Fibroblast of peridontal ligament (primary cell): ENCODE data around the gene CASP2.

Source experiments
- DNase-seq: peaks from one replicate; pipeline ENCODE4 v3.0.0-alpha.2; 2010; ENCODE audit errors: extremely low read depth

The CASP2 gene

DNA sequence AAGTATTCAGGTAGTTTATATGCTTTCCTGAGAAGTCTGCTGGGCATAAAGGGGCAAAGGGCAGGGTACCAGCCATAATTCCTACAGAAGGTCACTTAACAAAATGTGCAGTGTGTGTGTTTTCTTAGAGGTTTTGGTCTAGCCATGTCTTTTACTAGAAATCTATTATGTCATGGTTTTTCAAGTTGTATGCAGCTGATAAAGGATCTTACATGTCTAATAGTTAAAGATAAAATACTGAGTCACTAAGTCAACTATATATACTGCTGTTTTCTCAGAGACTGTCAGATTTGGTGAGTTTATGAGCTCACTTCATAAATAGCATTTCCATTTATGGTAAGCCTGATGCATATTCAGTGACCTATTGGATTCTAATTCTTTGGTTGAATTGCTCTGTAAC lies 7.7 kb downstream of the CASP2 start:
- DNase-seq: no peak

GRCh38 chr7:143296686-143297085 lies 8.5 kb downstream of the CASP2 start:
- DNase-seq: no peak

GRCh38 chr7:143299346-143299745 lies 11.2 kb downstream of the CASP2 start:
- no peak for DNase-seq

DNA sequence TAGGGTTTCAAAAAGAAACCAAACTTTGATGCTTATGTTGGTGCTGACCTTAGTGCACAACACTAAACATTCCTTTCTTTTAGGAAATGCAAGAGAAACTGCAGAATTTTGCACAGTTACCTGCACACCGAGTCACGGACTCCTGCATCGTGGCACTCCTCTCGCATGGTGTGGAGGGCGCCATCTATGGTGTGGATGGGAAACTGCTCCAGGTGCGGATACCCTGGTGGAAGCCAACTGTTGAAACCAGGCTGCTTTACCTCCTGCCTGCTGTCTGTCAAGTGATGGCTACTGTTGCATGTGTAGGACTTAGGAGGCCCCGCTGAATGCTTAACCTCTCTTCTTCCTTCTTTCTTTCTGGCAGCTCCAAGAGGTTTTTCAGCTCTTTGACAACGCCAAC lies 11.7 kb downstream of the CASP2 start:
- no peak for DNase-seq

- DNase-seq: no peak
Observed at GRCh38 chr7:143300959-143301935, 13.1 kb downstream of the CASP2 start.

GRCh38 chr7:143303733-143304132 lies 15.6 kb downstream of the CASP2 start:
- no peak for DNase-seq

GRCh38 chr7:143304938-143305337 lies 16.8 kb downstream of the CASP2 start:
- no peak for DNase-seq

DNA sequence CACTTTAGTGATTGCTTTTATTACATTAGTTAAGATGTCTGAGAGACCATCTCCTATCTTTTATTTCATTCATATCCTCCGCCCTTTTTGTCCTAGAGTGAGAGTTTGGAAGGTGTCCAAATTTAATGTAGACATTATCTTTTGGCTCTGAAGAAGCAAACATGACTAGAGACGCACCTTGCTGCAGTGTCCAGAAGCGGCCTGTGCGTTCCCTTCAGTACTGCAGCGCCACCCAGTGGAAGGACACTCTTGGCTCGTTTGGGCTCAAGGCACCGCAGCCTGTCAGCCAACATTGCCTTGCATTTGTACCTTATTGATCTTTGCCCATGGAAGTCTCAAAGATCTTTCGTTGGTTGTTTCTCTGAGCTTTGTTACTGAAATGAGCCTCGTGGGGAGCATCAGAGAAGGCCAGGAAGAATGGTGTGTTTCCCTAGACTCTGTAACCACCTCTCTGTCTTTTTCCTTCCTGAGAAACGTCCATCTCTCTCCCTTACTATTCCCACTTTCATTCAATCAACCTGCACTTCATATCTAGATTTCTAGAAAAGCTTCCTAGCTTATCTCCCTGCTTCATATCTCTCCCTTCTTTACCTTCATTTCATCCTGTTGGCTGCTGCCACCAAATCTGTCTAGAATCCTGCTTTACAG lies 17.4 kb downstream of the CASP2 start:
- DNase-seq: peak; percentile 46

- no peak for DNase-seq
Observed at GRCh38 chr7:143308632-143309031, 20.5 kb downstream of the CASP2 start.

GRCh38 chr7:143314127-143314526 lies 26.0 kb downstream of the CASP2 start:
- DNase-seq: no peak

DNA sequence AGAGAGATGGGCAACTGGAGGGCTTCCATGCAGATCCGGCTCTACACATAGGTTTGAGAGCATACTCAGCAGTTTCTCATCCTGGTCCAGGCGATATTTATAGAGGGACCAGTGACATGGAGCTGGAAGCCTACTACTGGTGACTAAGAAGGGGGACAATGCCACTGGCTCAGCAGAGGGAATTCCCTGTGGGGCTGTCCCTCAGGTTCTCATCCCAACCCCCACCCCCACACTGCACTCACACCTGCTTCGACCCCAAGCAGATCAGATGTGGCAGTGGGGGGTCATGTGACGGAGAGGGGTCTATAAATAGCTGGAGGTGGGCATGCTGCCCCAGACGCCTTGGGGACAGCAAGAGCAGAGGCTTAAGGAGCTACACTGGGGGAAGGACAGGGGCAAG lies 27.6 kb downstream of the CASP2 start, which contains the start of gene CLCN1:
TSS of gene CLCN1 (plus strand) at position 336 of the 400 bp plus-strand sequence. CDS start 102 bp downstream, outside the sequence.
- no peak for DNase-seq

DNA sequence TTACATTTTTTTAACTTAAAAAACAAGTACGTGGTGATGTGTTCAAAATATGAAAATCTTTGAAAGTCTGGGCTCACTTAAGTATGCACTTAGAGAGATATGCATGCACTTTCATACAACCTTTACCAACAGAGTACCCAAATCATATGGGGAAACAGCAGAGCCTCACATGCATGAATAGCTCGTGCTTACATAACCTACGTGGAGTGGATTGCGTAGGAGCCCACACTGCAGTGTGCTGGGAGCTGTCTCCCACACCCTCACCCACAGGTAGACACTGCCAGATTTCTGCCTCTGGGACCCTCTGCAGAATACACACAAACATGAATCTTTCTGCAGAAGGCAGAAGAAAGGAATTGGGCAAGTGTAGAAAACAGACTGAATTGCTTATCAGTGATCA lies 28.3 kb downstream of the CASP2 start:
- no peak for DNase-seq

DNA sequence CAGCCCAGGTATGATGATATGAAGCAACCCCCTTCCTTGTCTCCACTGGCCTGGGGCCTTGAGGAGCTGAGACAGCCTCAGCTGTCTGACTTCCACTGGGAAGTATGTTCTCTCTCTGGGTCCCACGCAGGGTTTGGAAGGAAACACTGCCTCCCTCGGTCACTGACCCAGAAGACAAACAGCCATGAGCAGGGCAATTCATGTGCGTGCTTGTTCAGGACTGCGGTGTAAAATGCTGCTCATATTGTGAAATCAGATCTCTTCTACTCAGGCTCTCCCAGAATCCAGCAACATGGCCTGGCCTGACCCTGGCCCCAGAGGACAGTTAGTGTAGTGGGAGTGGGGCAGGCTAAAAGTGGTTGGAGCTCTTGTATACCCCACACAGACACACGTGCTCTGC lies 30.5 kb downstream of the CASP2 start:
- DNase-seq: peak; percentile 92

GRCh38 chr7:143320620-143321019 lies 32.5 kb downstream of the CASP2 start:
- DNase-seq: no peak

DNA sequence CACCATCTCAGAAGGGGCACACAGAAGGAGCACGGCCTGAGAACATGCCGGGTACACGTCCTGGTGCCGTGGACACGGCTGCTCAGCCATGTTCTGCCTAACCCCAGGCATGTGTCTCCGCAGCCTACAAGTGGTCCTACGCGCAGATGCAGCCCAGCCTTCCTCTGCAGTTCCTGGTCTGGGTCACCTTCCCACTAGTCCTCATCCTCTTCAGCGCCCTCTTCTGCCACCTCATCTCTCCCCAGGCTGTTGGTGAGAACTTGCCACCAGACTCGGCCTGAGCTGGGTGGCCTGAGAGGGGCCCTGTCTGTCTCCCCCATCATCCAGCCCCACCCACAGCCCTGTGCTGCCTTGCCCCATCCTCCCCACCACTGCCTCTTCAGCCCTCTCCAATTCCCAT lies 33.1 kb downstream of the CASP2 start:
- no peak for DNase-seq

DNA sequence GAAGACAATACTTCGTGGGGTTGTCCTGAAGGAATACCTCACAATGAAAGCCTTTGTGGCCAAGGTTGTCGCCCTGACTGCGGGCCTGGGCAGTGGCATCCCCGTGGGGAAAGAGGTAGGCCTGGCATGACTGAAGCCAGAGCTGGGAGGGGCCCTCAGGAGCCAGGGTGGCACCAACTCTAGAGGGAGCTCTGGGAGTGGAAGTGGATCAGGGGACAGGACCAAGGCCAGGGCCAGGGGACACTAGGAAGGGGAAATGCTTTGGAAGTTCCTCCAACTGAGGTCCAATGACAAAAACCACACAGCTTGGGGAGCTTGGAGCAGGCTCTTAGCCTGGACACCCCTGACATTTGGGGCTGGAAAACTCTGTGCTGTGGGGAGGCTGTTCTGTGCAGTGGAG lies 33.6 kb downstream of the CASP2 start:
- no peak for DNase-seq

- no peak for DNase-seq
Observed at GRCh38 chr7:143322760-143323633, 34.8 kb downstream of the CASP2 start.

DNA sequence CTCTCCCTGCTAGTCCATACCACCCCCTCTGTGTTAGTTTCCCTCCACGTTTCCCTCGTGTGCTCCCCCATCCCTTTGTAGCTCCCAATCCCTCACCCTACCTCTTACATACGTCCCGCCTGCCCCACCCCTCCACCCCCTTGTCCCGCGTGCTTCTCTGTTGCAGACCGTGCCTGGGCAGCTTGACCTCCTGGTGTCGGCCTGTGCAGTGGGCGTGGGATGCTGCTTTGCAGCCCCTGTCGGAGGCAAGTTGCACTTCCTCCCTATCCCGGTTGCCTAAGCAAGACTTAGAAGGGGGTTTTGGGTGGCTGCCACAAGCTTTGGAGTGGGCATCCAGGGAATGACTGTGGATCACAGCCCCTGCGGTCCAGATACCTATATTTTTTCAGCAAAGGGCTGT lies 35.5 kb downstream of the CASP2 start:
- DNase-seq: no peak

GRCh38 chr7:143325240-143325639 lies 37.1 kb downstream of the CASP2 start:
- DNase-seq: peak; percentile 65

DNA sequence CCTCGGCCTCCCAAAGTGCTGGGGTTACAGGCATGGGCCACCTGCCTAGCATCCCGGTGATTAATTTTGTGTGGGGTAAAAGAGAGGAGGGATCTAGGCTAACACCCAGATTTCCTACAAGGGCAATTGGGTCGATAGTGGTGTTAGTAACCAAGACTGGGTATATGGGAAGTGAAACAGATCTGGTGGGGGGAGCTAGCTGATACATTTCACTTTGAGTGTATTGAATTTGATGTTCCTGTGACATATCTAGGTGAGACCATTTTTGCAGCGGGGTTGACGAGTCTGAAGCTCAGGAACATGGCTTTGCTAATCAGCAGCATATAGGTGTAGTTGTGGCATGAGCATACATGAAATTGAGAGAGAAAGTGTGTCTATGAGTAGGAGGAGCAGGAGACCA lies 39.8 kb downstream of the CASP2 start:
- DNase-seq: no peak

- no peak for DNase-seq
Observed at GRCh38 chr7:143329471-143330170, 41.5 kb downstream of the CASP2 start.
